ENCODE results near the gene TARP.

The TARP gene

DNA sequence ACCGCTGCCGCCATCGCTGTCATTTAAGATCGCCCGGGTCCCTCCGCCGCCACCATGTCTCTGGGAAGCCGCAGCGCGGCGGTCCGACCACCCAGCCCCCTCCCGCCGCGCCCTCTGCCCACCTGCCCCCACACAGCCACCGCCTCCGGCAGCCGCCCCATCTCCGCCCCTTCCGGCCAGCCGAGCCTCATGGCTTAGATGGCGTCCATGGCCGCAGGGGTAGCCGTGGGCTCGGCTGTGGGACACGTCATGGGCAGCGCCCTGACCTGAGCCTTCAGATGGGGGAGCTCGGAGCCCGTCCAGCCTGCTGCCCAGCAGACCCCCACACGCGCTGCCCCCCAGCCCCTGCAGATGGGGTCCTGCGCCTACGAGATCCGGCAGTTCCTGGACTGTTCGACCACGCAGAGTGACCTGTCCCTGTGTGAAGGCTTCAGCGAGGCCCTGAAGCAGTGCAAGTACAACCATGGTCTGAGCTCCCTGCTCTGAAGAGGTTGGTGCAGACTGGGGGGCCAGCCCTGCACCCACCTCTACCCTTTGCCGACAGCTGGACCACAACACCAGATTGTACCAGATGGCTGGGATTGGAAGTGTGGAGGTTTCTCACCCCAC, 38.0 kb upstream of the TARP start:
- TF ChIP-seq SIN3A (IDR thresholded peaks at IDR 0.05; ENCODE audit: borderline replicate concordance, insufficient read depth, low read length) (no peak), FOXP2 (optimal IDR thresholded peaks at IDR 0.05; ENCODE audit: borderline replicate concordance, extremely low read depth, extremely low read length, insufficient read depth) (no peak), POLR2AphosphoS5 (IDR thresholded peaks at IDR 0.05; ENCODE audit: low read depth, low read length) (no peak), TAF1 (IDR thresholded peaks at IDR 0.05; ENCODE audit: borderline replicate concordance, insufficient read depth, low read length) (no peak)
- TF ChIP-seq, protein P1, sequence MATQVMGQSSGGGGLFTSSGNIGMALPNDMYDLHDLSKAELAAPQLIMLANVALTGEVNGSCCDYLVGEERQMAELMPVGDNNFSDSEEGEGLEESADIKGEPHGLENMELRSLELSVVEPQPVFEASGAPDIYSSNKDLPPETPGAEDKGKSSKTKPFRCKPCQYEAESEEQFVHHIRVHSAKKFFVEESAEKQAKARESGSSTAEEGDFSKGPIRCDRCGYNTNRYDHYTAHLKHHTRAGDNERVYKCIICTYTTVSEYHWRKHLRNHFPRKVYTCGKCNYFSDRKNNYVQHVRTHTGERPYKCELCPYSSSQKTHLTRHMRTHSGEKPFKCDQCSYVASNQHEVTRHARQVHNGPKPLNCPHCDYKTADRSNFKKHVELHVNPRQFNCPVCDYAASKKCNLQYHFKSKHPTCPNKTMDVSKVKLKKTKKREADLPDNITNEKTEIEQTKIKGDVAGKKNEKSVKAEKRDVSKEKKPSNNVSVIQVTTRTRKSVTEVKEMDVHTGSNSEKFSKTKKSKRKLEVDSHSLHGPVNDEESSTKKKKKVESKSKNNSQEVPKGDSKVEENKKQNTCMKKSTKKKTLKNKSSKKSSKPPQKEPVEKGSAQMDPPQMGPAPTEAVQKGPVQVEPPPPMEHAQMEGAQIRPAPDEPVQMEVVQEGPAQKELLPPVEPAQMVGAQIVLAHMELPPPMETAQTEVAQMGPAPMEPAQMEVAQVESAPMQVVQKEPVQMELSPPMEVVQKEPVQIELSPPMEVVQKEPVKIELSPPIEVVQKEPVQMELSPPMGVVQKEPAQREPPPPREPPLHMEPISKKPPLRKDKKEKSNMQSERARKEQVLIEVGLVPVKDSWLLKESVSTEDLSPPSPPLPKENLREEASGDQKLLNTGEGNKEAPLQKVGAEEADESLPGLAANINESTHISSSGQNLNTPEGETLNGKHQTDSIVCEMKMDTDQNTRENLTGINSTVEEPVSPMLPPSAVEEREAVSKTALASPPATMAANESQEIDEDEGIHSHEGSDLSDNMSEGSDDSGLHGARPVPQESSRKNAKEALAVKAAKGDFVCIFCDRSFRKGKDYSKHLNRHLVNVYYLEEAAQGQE (IDR thresholded peaks at IDR 0.05; ENCODE audit: insufficient read depth in 1 of 2, low read depth in 2 of 2, low read length in 2 of 2) = no peak

DNA sequence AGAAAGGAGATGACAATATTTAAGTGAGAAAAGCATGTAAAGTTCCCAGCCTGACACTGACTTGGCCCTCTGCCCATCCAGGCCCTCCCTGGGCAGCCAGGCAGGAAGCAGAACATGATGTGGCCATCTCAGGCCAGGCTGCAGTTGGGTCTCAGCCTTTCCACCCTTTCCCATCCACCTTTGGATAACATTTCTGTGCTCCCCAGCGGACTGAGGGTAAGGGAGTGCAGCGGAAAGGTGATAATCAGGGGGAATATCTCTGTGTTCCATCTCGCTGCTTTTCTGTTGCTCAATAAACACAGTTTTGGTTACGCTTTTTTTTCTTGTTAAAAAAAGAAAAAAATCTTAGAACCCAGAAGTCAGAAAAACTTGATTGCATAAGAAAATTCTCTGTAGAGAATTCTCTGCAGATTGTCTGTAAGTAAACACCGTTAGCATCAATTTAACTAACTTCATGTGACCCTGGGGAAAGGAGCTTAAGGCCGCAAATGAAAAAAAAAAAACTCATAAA, 37.2 kb upstream of the TARP start:
- no peak for TF ChIP-seq TAF1 (IDR thresholded peaks at IDR 0.05; ENCODE audit: borderline replicate concordance, insufficient read depth, low read length)
- TF ChIP-seq, protein P1 (IDR thresholded peaks at IDR 0.05; ENCODE audit: insufficient read depth in 1 of 2, low read depth in 2 of 2, low read length in 2 of 2) = no peak
- TF ChIP-seq FOXP2 (optimal IDR thresholded peaks at IDR 0.05; ENCODE audit: borderline replicate concordance, extremely low read depth, extremely low read length, insufficient read depth) = no peak
- no peak for TF ChIP-seq POLR2AphosphoS5 (IDR thresholded peaks at IDR 0.05; ENCODE audit: low read depth, low read length)
- TF ChIP-seq SIN3A (IDR thresholded peaks at IDR 0.05; ENCODE audit: borderline replicate concordance, insufficient read depth, low read length) = no peak

DNA sequence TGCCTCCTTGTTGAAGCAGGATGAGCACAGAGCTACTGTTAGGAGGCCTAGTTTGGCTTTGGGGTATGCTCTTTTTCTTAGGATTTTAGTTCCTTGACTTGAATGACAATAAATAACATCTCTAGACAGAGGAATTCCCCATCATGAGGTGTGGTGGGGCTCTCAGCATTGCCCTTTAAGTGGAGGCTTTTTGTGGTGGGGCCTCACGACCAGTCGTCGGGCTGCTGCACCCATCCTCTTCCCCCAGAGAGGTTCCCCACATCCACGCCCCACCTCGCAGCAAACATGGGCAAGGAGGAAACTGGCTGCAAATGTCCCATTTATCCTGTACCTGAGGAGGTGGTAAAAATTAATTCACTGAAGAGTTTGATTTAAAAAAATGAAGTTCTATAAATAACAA, 36.1 kb upstream of the TARP start:
- TF ChIP-seq, protein P1 (IDR thresholded peaks at IDR 0.05; ENCODE audit: insufficient read depth in 1 of 2, low read depth in 2 of 2, low read length in 2 of 2) = no peak

DNA sequence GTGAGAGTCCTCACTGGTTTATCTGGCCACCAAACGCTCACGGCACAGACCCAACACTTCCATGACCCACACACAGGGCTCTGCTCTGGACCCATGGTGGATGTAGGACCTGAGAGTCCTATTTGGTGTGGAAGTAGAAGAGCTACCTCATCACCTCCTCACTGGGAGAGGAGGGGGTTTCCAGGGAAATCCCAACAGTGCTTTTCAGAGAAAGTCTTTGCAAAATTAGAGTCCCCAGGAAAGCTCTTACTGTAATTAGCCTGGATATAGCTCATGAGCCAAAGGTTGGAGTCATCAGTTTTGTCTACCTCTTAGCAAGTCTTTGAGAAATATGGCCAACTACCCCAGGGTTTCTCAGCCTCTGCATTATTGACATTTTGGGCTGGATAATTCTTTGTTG, 34.7 kb upstream of the TARP start:
- TF ChIP-seq POLR2AphosphoS5 (IDR thresholded peaks at IDR 0.05; ENCODE audit: low read depth, low read length) = no peak
- TF ChIP-seq, protein P1 (IDR thresholded peaks at IDR 0.05; ENCODE audit: insufficient read depth in 1 of 2, low read depth in 2 of 2, low read length in 2 of 2) = no peak
- TF ChIP-seq TAF1 (IDR thresholded peaks at IDR 0.05; ENCODE audit: borderline replicate concordance, insufficient read depth, low read length) = no peak
- TF ChIP-seq FOXP2 (optimal IDR thresholded peaks at IDR 0.05; ENCODE audit: borderline replicate concordance, extremely low read depth, extremely low read length, insufficient read depth) = no peak
- TF ChIP-seq SIN3A (IDR thresholded peaks at IDR 0.05; ENCODE audit: borderline replicate concordance, insufficient read depth, low read length) = no peak

DNA sequence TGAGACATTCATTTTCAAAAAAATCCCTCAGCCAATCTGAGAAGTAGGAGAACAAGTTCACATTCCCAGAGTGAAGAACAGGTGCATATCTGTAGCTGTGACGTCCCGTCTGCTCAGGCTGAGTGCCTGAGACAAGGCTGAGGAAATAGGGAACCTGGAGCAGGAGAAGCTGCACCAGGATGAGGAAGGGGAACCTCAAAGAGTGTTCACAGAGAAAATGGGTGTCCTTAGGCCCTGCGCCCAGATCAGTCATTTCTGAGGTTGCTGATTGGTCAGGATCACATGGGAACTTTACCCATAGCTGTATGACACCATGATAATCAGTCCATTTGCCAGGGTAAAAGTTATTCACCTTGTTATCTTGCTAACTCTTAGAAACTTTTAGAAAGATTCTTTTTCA, 34.2 kb upstream of the TARP start:
- TF ChIP-seq, protein P1 (IDR thresholded peaks at IDR 0.05; ENCODE audit: insufficient read depth in 1 of 2, low read depth in 2 of 2, low read length in 2 of 2) = no peak
- no peak for TF ChIP-seq TAF1 (IDR thresholded peaks at IDR 0.05; ENCODE audit: borderline replicate concordance, insufficient read depth, low read length)
- no peak for TF ChIP-seq FOXP2 (optimal IDR thresholded peaks at IDR 0.05; ENCODE audit: borderline replicate concordance, extremely low read depth, extremely low read length, insufficient read depth)
- no peak for TF ChIP-seq SIN3A (IDR thresholded peaks at IDR 0.05; ENCODE audit: borderline replicate concordance, insufficient read depth, low read length)
- no peak for TF ChIP-seq POLR2AphosphoS5 (IDR thresholded peaks at IDR 0.05; ENCODE audit: low read depth, low read length)
